IMR-90 (cell line): ENCODE results near the gene FSTL5. TPM values are rescaled to one million over a fixed set of nuclear protein-coding genes. Genes with fewer than 3 reads are reported as not detected.

ENCODE experiments used
- ATAC-seq: fragments of 200-7000 bp; cut with Tn5 transposase; 2 replicates; pipeline ENCODE4 v1.9.1; 2020; ENCODE audit warnings: low read depth, mild to moderate bottlenecking, moderate library complexity
- BruUV-seq: library from RNA; stranded (reverse); fragments of 400-500 nt; replicated peaks from 2 replicates; lab custom pipeline; 2021; lab: Mats Ljungman, UMichigan
- CTCF ChIA-PET: fragments of 300-600 bp; formaldehyde crosslinking; extraction: SDS; loops from one replicate; lab custom pipeline; 2021; ENCODE audit warnings: antibody characterized with exemption; lab: Yijun Ruan, JAX
- POLR2A ChIA-PET: fragments of 300-600 bp; sonication (Branson Sonifier 250); formaldehyde crosslinking; loops from one replicate; lab custom pipeline; 2022; ENCODE audit warnings: antibody characterized with exemption; ENCODE audit not compliant: unreplicated experiment; lab: Charles Lee
- DNase-seq: peaks from one replicate; pipeline ENCODE4 v3.0.0; 2013
- H2AFZ ChIP-seq: replicated peaks from 2 replicates; pipeline ENCODE3; 2013; ENCODE audit warnings: low read length, mild to moderate bottlenecking; ENCODE audit not compliant: poor library complexity
- H2AK5ac ChIP-seq: 2 replicates; pipeline ENCODE4 v1.6.1; 2013; ENCODE audit warnings: low read depth, low read length, inconsistent platforms
- H2AK9ac ChIP-seq: replicated peaks from 2 replicates; pipeline ENCODE3; 2013; ENCODE audit warnings: mild to moderate bottlenecking, low read depth, low read length, moderate library complexity; ENCODE audit not compliant: poor library complexity
- H2BK120ac ChIP-seq: 2 replicates; pipeline ENCODE4 v1.6.1; 2013; ENCODE audit warnings: low read depth, low read length, inconsistent platforms
- H2BK15ac ChIP-seq: 3 replicates; pipeline ENCODE4 v1.6.1; 2013; ENCODE audit warnings: low read depth, low read length, inconsistent platforms
- H2BK20ac ChIP-seq: 2 replicates; pipeline ENCODE4 v1.6.1; 2013; ENCODE audit warnings: low read depth, mild to moderate bottlenecking, inconsistent platforms, low read length, moderate library complexity
- H2BK5ac ChIP-seq: 2 replicates; pipeline ENCODE4 v1.6.1; 2013; ENCODE audit warnings: mild to moderate bottlenecking, low read depth, low read length, inconsistent platforms; ENCODE audit not compliant: poor library complexity, severe bottlenecking
- H3K14ac ChIP-seq: replicated peaks from 2 replicates; pipeline ENCODE4 v1.6.1; 2013; ENCODE audit warnings: low read depth, low read length, inconsistent platforms
- H3K18ac ChIP-seq: 2 replicates; pipeline ENCODE4 v1.6.1; 2013; ENCODE audit warnings: low read depth, low read length, control low read depth
- H3K23ac ChIP-seq: 2 replicates; pipeline ENCODE4 v1.6.1; 2013; ENCODE audit warnings: low read depth, low read length, inconsistent platforms
- H3K27ac ChIP-seq: 2 replicates; pipeline ENCODE4 v1.5.1; 2013; ENCODE audit warnings: mild to moderate bottlenecking, control low read depth, low read length; ENCODE audit not compliant: insufficient read depth
- H3K27me3 ChIP-seq: 2 replicates; pipeline ENCODE4 v1.6.1; 2013; ENCODE audit warnings: low read length; ENCODE audit not compliant: control insufficient read depth, insufficient read depth
- H3K36me3 ChIP-seq: 2 replicates; pipeline ENCODE4 v1.6.1; 2013; ENCODE audit warnings: low read length, mixed read lengths; ENCODE audit not compliant: control insufficient read depth, insufficient read depth
- H3K4ac ChIP-seq: 2 replicates; pipeline ENCODE4 v1.6.1; 2013; ENCODE audit warnings: low read depth, low read length, inconsistent platforms
- H3K4me1 ChIP-seq: 2 replicates; pipeline ENCODE4 v1.6.1; 2013; ENCODE audit warnings: low read length, mixed read lengths; ENCODE audit not compliant: control insufficient read depth, insufficient read depth
- H3K4me2 ChIP-seq: 2 replicates; pipeline ENCODE4 v1.6.1; 2013; ENCODE audit warnings: low read depth, mild to moderate bottlenecking, control low read depth, low read length, moderate library complexity
- H3K4me3 ChIP-seq: 2 replicates; pipeline ENCODE4 v1.5.1; 2013; ENCODE audit warnings: low read depth, mild to moderate bottlenecking, control low read depth, low read length, moderate library complexity; ENCODE audit not compliant: insufficient read depth
- H3K56ac ChIP-seq: 2 replicates; pipeline ENCODE4 v1.6.1; 2013; ENCODE audit warnings: low read length, inconsistent platforms; ENCODE audit not compliant: insufficient read depth; ENCODE audit errors: extremely low read depth
- H3K79me1 ChIP-seq, 2 experiments: 2 replicates each; pipeline ENCODE4 v1.6.1; 2013; ENCODE audit warnings: low read length in 2 of 2, inconsistent platforms in 1 of 2, low read depth in 1 of 2
- H3K9ac ChIP-seq: 2 replicates; pipeline ENCODE4 v1.6.1; 2013; ENCODE audit warnings: low read depth, low read length, control low read depth
- H3K9me1 ChIP-seq: 2 replicates; pipeline ENCODE4 v1.6.1; 2013; ENCODE audit warnings: low read length, inconsistent platforms; ENCODE audit not compliant: insufficient read depth
- H3K9me3 ChIP-seq: 2 replicates; pipeline ENCODE4 v1.6.1; 2013; ENCODE audit warnings: low read length; ENCODE audit not compliant: control insufficient read depth, insufficient read depth
- H4K20me1 ChIP-seq: 2 replicates; pipeline ENCODE4 v1.6.1; 2013; ENCODE audit warnings: low read length, inconsistent platforms; ENCODE audit not compliant: insufficient read depth
- H4K5ac ChIP-seq: 2 replicates; pipeline ENCODE4 v1.6.1; 2013; ENCODE audit warnings: mild to moderate bottlenecking, low read depth, low read length, control low read depth
- H4K8ac ChIP-seq, 2 experiments: 2 replicates each; pipeline ENCODE4 v1.6.1; 2013; ENCODE audit warnings: low read depth in 2 of 2, low read length in 2 of 2, control low read depth in 1 of 2, inconsistent platforms in 1 of 2
- H4K91ac ChIP-seq: 2 replicates; pipeline ENCODE4 v1.6.1; 2013; ENCODE audit warnings: low read depth, low read length, inconsistent platforms; ENCODE audit not compliant: insufficient read depth
- FOS ChIP-seq: fragments of 150-350 bp; IDR thresholded peaks from 2 replicates; pipeline ENCODE4 v1.6.1; 2016; ENCODE audit warnings: low read depth, low read length
- POLR2A ChIP-seq: IDR thresholded peaks from 2 replicates; pipeline ENCODE4 v1.6.1; 2012; ENCODE audit warnings: mild to moderate bottlenecking, low read depth, low read length
- RCOR1 ChIP-seq: IDR thresholded peaks from 2 replicates; pipeline ENCODE4 v1.6.1; 2012; ENCODE audit warnings: mild to moderate bottlenecking, low read length, improper control_type of control experiment; ENCODE audit not compliant: insufficient replicate concordance
- dilution Hi-C: fragments of 300-500 bp; cut with HindIII; formaldehyde crosslinking; loops from one replicate; pipeline ENCODE4 v1.14.3; 2018; ENCODE audit warnings: low sequenced_read_pairs; ENCODE audit not compliant: unreplicated experiment
- in situ Hi-C: fragments of 300-500 bp; cut with MboI; formaldehyde crosslinking; loops from 3 replicates; pipeline ENCODE4 v1.14.3; 2019; ENCODE audit warnings: low sequenced_read_pairs, inconsistent platforms, mixed read lengths
- intact Hi-C: fragments of 100-400 bp; cut with micrococcal nuclease; formaldehyde crosslinking; loops from 2 replicates; pipeline ENCODE4 v1.10.0; 2022
- polyA plus RNA-seq, 3 experiments: library from polyadenylated mRNA; depleted of rRNA; stranded (reverse); fragments of >200 nt; gene quantifications; 2 replicates each; pipeline ENCODE4 v1.2.3, GENCODE V29; 2012; ENCODE audit warnings: low replicate concordance in 1 of 3
- total RNA-seq: library from RNA; depleted of rRNA; stranded (reverse); fragments of >200 nt; gene quantifications from 2 replicates; pipeline ENCODE4 v1.2.3, GENCODE V29; 2012

The FSTL5 gene
- total and polyA plus RNA-seq, 2 of the 4 experiments (the other 2 are of a cell fraction) = under 0.01 TPM; not detected in 1

DNA sequence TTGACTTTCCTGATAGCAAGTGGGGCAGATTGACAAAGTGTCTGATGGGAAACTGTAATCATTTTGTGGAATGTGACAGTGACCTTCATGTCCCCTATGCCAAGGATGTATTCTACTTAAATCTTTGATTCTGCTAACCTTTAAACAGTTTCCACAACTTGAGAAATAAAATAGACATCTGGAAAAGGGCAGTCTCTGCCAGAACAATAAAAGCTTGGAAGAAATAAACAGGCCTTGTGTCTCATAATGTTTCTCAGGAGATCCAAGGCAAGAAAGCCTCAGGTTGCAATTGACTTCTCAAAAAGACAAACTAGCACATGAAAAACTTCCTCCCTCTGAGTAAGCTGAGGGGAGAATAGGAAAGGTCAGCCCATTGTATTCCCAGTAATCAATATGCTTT lies 174.9 kb downstream of the FSTL5 start:
- no peaks in the 10 kb centered on the region for H3K36me3 ChIP-seq
- H3K56ac ChIP-seq = no peak overlapping the region
- dilution Hi-C loops (no loop called here), in situ Hi-C loops (no loop called here), intact Hi-C loops (no loop called here)
- H2AK5ac ChIP-seq = no peak overlapping the region
- no peak overlapping the region for H3K4ac ChIP-seq
- H2AK9ac ChIP-seq = no peak overlapping the region
- no peak overlapping the region for H3K4me3 ChIP-seq
- DNase-seq (no peak), ATAC-seq (no peak)
- no peak overlapping the region for H3K9ac ChIP-seq
- no peak overlapping the region for H2BK15ac ChIP-seq
- H3K9me1 ChIP-seq = no peaks in the 10 kb centered on the region
- CTCF ChIA-PET = no interaction called here
- no TSS peak for BruUV-seq
- H4K5ac ChIP-seq = no peak overlapping the region
- POLR2A ChIA-PET = no interaction called here
- H3K4me2 ChIP-seq = no peak overlapping the region
- no peaks in the 10 kb centered on the region for H3K27me3 ChIP-seq
- no peaks in the 10 kb centered on the region for H3K4me1 ChIP-seq
- H2BK5ac ChIP-seq = no peak overlapping the region
- H3K14ac ChIP-seq = no peak overlapping the region
- H3K27ac ChIP-seq = no peak overlapping the region
- no peak for TF ChIP-seq FOS
- TF ChIP-seq POLR2A = no peak
- no peak for TF ChIP-seq RCOR1
- H3K79me1 ChIP-seq = no peaks in the 10 kb centered on the region
- no peaks in the 10 kb centered on the region for H4K20me1 ChIP-seq
- H2AFZ ChIP-seq = no peak overlapping the region
- no peak overlapping the region for H3K23ac ChIP-seq
- H4K8ac ChIP-seq = no peak overlapping the region
- H3K9me3 ChIP-seq = no peaks in the 10 kb centered on the region
- no peak overlapping the region for H2BK20ac ChIP-seq
- H2BK120ac ChIP-seq = no peak overlapping the region
- no peak overlapping the region for H4K91ac ChIP-seq
- no peak overlapping the region for H3K18ac ChIP-seq
